GM12801 (cell line): ENCODE results near the gene SLC37A1.

ENCODE experiments used
- TF ChIP-seq, protein P1 (sequence below): IDR thresholded peaks from one replicate; pipeline ENCODE4 v1.5.1; 2011; ENCODE audit warnings: control low read depth; ENCODE audit not compliant: insufficient read length; ENCODE audit errors: extremely low read depth

The SLC37A1 gene

DNA sequence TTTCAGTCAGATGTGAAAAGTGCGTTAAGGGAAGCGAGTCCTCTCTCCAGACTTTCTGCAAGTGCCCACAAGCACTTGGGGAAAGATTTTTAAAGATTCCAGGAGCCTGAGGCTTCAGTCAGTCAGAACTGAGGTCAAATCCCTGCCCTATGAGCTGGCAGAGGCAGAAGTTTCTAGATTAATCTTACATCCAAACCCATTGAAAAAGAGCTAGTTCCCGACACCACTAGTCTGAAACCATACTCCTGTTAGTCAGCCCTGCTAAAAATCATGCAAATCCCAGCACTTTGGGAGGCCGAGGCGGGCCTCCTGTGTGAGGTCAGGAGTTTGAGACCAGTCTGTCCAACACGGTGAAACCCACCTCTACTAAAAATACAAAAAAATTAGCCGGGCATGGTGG is 38.6 kb upstream of the SLC37A1 start:
- TF ChIP-seq, protein P1, sequence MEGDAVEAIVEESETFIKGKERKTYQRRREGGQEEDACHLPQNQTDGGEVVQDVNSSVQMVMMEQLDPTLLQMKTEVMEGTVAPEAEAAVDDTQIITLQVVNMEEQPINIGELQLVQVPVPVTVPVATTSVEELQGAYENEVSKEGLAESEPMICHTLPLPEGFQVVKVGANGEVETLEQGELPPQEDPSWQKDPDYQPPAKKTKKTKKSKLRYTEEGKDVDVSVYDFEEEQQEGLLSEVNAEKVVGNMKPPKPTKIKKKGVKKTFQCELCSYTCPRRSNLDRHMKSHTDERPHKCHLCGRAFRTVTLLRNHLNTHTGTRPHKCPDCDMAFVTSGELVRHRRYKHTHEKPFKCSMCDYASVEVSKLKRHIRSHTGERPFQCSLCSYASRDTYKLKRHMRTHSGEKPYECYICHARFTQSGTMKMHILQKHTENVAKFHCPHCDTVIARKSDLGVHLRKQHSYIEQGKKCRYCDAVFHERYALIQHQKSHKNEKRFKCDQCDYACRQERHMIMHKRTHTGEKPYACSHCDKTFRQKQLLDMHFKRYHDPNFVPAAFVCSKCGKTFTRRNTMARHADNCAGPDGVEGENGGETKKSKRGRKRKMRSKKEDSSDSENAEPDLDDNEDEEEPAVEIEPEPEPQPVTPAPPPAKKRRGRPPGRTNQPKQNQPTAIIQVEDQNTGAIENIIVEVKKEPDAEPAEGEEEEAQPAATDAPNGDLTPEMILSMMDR, result no peak

DNA sequence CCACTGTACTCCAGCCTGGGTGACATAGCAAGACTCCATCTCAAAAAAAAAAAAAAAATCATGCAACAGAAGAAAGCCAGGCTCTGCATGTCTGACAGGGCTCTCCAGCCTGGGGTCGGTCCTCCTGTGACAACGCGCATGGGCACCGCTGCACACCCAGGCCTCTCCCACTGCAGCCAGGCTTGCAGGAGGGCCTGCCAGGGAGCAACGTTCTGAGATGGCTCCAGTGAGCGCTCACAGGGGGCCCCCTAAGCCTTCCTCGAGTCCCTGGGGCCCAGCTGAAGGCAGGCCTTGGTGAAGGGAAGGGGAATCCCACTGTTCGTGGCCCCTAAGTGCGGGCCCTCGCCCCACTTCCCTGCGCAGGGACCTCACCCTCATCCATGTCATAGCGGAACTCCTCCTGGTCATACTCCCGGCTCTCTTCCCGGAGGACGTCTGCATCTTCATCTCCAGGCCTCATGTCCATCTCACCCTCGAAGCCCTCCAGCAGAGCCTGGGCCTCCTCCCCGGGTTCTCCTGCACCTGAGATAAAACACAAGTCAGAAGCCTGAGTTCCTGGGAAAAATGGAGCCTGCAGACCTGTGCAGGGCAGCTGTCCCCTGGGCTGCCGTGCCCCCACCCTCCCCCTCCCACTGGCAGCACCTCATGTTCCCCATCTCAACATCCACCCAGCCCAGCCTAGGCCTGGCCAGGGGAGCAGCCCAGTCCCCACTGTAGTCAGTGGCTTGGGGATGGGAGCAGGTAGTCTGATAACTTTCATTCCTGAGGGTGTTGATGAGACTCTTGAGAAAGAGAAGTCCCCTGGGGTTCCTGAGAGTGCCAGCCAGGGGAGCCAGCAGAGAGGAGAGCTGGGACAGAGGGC is 37.9 kb upstream of the SLC37A1 start:
- TF ChIP-seq, protein P1, result no peak

DNA sequence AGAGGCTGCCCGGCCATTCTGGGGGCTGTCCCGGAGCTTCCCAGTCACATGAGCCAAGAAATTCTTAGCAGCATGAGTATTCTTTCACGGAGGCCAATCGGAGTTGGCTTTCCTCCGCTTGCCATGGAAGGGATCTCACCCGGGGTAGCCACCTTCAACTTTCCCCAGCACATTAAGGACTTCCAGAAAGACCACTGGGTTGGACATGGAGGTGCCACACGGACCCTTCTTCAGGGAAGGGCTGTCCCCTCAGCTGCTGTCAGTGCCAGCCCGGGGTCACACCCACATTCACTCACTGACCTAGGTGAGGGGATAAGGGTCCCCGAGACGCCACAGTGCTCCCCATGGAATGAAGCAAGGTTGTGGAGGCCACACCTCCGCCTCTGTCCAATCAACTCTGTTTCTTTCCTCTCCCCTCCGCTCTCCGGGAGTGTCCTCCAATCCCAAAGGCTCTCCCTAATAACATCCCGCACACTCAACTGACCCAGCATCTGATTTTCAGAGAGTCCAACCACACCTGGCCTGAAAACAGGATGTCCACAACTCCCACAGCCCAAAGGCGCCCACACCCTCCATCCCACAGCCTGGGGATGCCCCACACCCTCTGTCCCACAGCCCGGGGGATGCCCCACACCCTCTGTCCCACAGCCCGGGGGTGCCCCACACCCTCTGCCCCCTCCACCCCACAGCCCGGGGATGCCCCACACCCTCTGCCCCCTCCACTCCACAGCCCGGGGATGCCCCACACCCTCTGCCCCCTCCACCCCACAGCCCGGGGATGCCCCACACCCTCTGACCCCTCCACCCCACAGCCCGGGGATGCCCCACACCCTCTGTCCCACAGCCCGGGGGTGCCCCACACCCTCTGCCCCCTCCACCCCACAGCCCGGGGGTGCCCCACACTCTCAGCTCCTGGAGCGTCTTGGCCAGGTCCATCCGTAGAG is 37.0 kb upstream of the SLC37A1 start:
- TF ChIP-seq, protein P1, result no peak

DNA sequence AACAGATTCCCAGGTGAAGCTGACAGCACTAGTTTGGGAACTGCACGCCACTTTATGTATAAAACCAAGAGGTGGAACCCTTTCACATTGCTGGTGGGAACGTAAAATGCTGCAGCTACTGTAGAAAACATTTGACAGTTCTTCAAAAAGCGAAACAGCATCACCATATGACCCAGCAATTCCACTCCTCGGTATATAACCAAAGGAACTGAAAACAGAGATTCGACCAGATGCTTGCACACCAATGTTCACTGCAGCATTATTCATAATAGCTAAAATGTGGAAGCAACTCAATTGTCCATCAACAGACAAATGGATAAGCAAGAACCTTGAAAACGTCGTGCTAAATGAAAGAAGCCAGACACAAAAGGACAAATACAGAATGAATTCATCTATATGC is 35.1 kb upstream of the SLC37A1 start:
- TF ChIP-seq, protein P1, result no peak

DNA sequence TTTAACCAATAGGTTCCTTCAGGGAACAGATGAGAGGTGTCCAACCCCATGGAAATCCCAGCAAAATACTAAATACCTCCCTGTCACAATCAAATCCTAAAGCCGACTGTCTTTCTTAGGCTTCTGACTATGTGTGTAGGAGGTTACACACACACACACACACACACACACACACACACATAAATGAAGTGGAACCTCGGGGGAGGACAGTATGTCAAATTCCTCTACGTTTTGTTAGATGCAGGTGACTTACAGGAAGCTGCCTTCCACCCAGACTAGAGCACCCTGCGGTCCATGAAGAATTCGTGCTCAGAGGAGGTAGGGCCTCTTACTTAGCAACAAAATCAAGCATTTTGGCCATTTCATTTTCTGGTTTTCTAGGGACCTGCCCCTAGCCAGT is 34.1 kb upstream of the SLC37A1 start:
- TF ChIP-seq, protein P1, result no peak

DNA sequence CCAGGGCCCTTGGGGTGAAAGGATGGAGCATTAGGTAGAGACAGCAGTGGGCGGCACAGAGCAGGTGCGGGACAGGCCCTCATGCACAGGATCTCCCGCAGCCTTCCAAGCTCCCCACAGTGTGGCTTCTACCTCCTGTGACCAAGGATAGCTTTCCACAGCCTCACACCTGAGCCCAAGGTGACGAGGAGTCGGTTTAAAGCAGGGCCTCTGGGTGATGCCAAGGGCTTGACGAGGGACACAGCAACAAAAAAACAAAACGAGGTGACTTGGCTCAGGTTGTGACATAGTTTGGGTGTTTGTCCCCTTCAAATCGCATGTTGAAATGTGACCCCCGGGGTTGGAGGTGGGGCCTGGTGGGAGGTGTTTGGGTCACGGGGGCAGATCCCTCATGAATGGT is 32.9 kb upstream of the SLC37A1 start:
- TF ChIP-seq, protein P1, result no peak

DNA sequence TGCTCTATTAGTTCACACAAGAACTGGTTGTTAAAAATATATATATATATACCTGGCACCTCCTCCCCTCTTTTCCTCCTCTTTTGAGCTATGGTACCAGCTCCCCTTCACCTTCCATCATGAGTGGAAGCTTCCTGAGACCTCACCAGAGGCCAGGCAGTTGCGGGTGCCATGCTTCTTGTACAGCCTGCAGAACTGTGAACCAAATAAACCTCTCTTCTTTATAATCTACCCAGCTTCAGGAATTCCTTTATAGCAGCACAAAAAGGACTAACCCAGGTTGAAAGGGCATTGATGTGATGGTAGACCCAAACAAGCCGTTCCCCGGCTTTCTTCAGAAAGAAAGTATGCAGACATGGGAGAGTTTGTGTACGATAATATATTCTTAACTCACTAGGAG is 32.5 kb upstream of the SLC37A1 start:
- TF ChIP-seq, protein P1, result no peak
